Type B pancreatic cell (in vitro differentiated cells): ENCODE results near the gene LRRC8D. TPM values are rescaled to one million over a fixed set of nuclear protein-coding genes. Genes with fewer than 3 reads are reported as not detected.

Source experiments
- DNase-seq: peaks from one replicate; pipeline ENCODE4 v3.0.0; 2021; ENCODE audit warnings: mixed read lengths; ENCODE audit not compliant: unreplicated experiment; ENCODE audit errors: extremely low spot score
- H3K27ac Mint-ChIP-seq: 2 replicates; pipeline ENCODE4 v1.8.0; 2021; ENCODE audit warnings: mild to moderate bottlenecking, mixed read lengths
- H3K27me3 Mint-ChIP-seq: 2 replicates; pipeline ENCODE4 v1.8.0; 2021; ENCODE audit warnings: mixed read lengths
- H3K36me3 Mint-ChIP-seq: 2 replicates; pipeline ENCODE4 v1.8.0; 2021; ENCODE audit warnings: mixed read lengths
- H3K4me1 Mint-ChIP-seq: one replicate; pipeline ENCODE4 v1.8.0; 2021; ENCODE audit warnings: mixed read lengths; ENCODE audit not compliant: unreplicated experiment
- H3K4me3 Mint-ChIP-seq: 2 replicates; pipeline ENCODE4 v1.8.0; 2021; ENCODE audit warnings: mild to moderate bottlenecking, mixed read lengths
- H3K9me3 Mint-ChIP-seq: 2 replicates; pipeline ENCODE4 v1.8.0; 2021; ENCODE audit warnings: mixed read lengths
- total RNA-seq: library from RNA; stranded (reverse); gene quantifications from 2 replicates; pipeline ENCODE4 v1.2.1, GENCODE V29; 2021; ENCODE audit warnings: low replicate concordance
- TF ChIP-seq, protein P1 (sequence below): fragments of 200-600 bp; sonication (generic); conservative IDR thresholded peaks from 2 replicates; pipeline ENCODE4 v1.5.0; 2021; ENCODE audit warnings: antibody characterized with exemption, mild to moderate bottlenecking

The LRRC8D gene
- total RNA-seq, 1 donor from 2014 or later: 31.1 TPM

DNA sequence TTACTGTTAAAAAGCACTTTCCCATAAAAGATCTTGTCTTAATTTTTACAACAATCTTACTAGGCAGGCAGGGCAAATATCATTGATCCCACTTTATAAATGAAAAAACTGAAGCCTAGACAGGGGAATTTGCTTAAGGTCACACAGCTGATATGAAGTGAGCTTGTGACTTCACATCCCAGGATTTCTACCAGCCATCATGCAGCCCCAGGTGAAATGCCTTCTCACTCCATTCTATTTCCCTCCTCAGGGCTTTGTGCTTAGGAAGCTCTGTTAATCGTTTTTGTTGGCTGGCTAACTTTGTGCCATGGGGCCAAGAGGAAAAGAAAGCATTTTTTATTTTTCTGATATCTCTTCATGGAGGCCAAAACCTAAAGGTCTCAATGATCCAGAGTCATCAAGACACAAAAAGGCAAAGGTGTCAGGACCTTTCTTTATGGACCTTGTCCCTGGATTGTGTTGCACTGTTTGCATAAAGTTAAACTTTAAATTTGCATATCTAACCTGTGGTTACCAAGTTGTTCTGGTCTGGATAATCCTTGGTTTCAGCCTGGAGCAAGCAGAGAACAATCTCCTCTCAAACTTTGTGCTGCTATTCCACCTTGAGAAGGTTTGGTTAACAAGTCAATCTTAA is 129.3 kb downstream of the LRRC8D start:
- H3K4me1 Mint-ChIP-seq: peaks cover 4% of the 10 kb centered on the region
- no peaks in the 10 kb centered on the region for H3K27me3 Mint-ChIP-seq
- TF ChIP-seq, protein P1, sequence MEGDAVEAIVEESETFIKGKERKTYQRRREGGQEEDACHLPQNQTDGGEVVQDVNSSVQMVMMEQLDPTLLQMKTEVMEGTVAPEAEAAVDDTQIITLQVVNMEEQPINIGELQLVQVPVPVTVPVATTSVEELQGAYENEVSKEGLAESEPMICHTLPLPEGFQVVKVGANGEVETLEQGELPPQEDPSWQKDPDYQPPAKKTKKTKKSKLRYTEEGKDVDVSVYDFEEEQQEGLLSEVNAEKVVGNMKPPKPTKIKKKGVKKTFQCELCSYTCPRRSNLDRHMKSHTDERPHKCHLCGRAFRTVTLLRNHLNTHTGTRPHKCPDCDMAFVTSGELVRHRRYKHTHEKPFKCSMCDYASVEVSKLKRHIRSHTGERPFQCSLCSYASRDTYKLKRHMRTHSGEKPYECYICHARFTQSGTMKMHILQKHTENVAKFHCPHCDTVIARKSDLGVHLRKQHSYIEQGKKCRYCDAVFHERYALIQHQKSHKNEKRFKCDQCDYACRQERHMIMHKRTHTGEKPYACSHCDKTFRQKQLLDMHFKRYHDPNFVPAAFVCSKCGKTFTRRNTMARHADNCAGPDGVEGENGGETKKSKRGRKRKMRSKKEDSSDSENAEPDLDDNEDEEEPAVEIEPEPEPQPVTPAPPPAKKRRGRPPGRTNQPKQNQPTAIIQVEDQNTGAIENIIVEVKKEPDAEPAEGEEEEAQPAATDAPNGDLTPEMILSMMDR: no peak

DNA sequence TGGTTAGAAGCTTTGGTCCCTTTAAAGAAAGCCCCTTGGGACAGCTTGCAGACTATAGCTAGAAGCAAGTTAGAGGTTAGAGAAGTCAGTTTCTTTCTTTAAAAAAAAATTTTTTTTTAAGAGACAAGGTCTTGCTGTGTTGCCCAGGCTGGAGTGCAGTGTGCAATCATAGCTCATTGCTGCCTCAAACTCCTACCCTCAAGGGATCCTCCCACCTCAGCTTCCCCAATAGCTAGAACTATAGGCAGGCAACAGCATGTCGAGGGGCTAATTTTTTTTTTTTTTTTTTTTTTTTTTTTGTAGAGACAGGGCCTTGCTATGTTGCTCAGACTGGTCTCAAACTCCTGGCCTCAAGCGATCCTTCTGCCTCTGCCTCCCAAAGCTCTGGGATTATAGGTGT is 129.9 kb downstream of the LRRC8D start:
- H3K9me3 Mint-ChIP-seq: no peaks in the 10 kb centered on the region

More for the DNA sequence above, 129.3 kb downstream of the LRRC8D start:
- no peaks in the 10 kb centered on the region for H3K36me3 Mint-ChIP-seq
- H3K4me3 Mint-ChIP-seq: no peak overlapping the region
- no peak for DNase-seq
- H3K27ac Mint-ChIP-seq: no peak overlapping the region
- H3K9me3 Mint-ChIP-seq: no peaks in the 10 kb centered on the region

GRCh38 chr1:89951766-89952604 is 131.2 kb downstream of the LRRC8D start:
- H3K27me3 Mint-ChIP-seq: no peaks in the 10 kb centered on the region
- TF ChIP-seq, protein P1: no peak
- H3K27ac Mint-ChIP-seq: no peak overlapping the region
- peaks cover 8% of the 10 kb centered on the region for H3K4me1 Mint-ChIP-seq
- H3K9me3 Mint-ChIP-seq: no peaks in the 10 kb centered on the region
- no peak for DNase-seq
- no peaks in the 10 kb centered on the region for H3K36me3 Mint-ChIP-seq
- H3K4me3 Mint-ChIP-seq: no peak overlapping the region

More for the DNA sequence above, 129.9 kb downstream of the LRRC8D start:
- no peaks in the 10 kb centered on the region for H3K36me3 Mint-ChIP-seq
- no peak overlapping the region for H3K27ac Mint-ChIP-seq
- no peak for DNase-seq
- TF ChIP-seq, protein P1: no peak
- no peak overlapping the region for H3K4me3 Mint-ChIP-seq
- H3K4me1 Mint-ChIP-seq: peaks cover 4% of the 10 kb centered on the region
- no peaks in the 10 kb centered on the region for H3K27me3 Mint-ChIP-seq

GRCh38 chr1:89952605-89953130 is 131.8 kb downstream of the LRRC8D start:
- Mint-ChIP-seq H3K27ac (peak overlapping the region; percentile 78), H3K4me1 (peaks cover 13% of the 10 kb centered on the region), H3K4me3 (no peak overlapping the region)

DNA sequence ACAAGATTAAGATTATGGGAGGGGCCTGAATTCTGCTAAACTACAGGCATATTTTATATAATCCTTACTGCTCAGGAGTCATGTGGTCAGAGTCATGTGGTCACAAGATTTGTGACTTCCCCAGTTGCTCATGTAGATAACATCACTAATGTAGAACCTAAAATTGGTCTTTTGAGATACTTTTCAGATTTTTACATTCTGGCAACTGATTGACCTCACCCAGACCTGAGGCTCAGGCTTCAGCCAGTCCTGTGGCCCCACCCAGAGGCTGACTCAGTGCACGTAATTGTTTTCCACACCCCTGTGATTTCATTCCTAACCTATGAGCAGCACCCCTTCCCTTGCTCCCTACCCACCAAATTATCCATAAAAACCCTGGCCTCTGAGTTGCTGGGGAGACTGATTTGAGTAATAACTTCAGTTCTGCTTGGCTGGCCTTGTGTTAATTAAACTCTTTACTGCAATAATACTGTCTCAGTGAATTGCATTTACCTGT is 132.3 kb downstream of the LRRC8D start:
- TF ChIP-seq, protein P1: peak; percentile 20
- no peaks in the 10 kb centered on the region for H3K9me3 Mint-ChIP-seq
- no peaks in the 10 kb centered on the region for H3K27me3 Mint-ChIP-seq
- H3K27ac Mint-ChIP-seq: peak overlapping the region; percentile 78
- H3K36me3 Mint-ChIP-seq: no peaks in the 10 kb centered on the region
- H3K4me3 Mint-ChIP-seq: no peak overlapping the region
- H3K4me1 Mint-ChIP-seq: peaks cover 13% of the 10 kb centered on the region
- DNase-seq: no peak

More at GRCh38 chr1:89952605-89953130, 131.8 kb downstream of the LRRC8D start:
- DNase-seq: no peak
- TF ChIP-seq, protein P1: no peak
- H3K27me3 Mint-ChIP-seq: no peaks in the 10 kb centered on the region
- H3K9me3 Mint-ChIP-seq: no peaks in the 10 kb centered on the region
- no peaks in the 10 kb centered on the region for H3K36me3 Mint-ChIP-seq
